HL-60 (cell line): ENCODE measurements around the gene PRDM12.
A peak's percentile ranks its signal among the peaks of the same experiment; 100 is the strongest.

Experiments used
- DNase-seq, 2 experiments: peaks; one replicate each; pipeline ENCODE4 v3.0.0-alpha.2; 2010 to 2020; ENCODE audit warnings: low read depth in 1 of 2, low spot score in 1 of 2
- H3K27ac ChIP-seq: fragments of 250-450 bp; sonication (Bioruptor Pico); replicated peaks from 2 replicates; pipeline ENCODE4 v1.5.1; 2020; ENCODE audit warnings: mild to moderate bottlenecking, moderate library complexity
- H3K27me3 ChIP-seq: fragments of 250-450 bp; sonication (Bioruptor Pico); 2 replicates; pipeline ENCODE4 v1.5.1; 2021; ENCODE audit warnings: mild to moderate bottlenecking, moderate library complexity; ENCODE audit not compliant: insufficient read depth, poor library complexity, severe bottlenecking
- H3K4me3 ChIP-seq: replicated peaks from 2 replicates; pipeline ENCODE4 v1.5.1; 2011; ENCODE audit warnings: mild to moderate bottlenecking, control low read depth, low read length; ENCODE audit not compliant: insufficient read depth
- CTCF ChIP-seq: IDR thresholded peaks from one replicate; pipeline ENCODE4 v1.5.1; 2011; ENCODE audit warnings: low read length, control low read depth, inconsistent platforms; ENCODE audit not compliant: insufficient read depth
- GABPA ChIP-seq: IDR thresholded peaks from 2 replicates; pipeline ENCODE4 v1.6.1; 2012; ENCODE audit warnings: low read depth
- POLR2AphosphoS5 ChIP-seq: IDR thresholded peaks from 2 replicates; pipeline ENCODE4 v1.6.1; 2012; ENCODE audit warnings: low read depth
- REST ChIP-seq: IDR thresholded peaks from 2 replicates; pipeline ENCODE4 v1.6.1; 2012; ENCODE audit warnings: low read depth; ENCODE audit not compliant: insufficient replicate concordance
- SPI1 ChIP-seq: IDR thresholded peaks from 2 replicates; pipeline ENCODE4 v1.6.1; 2012; ENCODE audit warnings: low read depth, mild to moderate bottlenecking, borderline replicate concordance

PRDM12 gene

GRCh38 chr9:130714586-130715110 is 50.3 kb downstream of the PRDM12 start:
- Histone ChIP-seq H3K27me3 (no peaks in the 10 kb centered on the region), H3K4me3 (peak overlapping the region; percentile 95), H3K27ac (no peak overlapping the region)
- no peak for TF ChIP-seq REST
- no peak for TF ChIP-seq GABPA
- no peak for TF ChIP-seq SPI1
- DNase-seq: no peak

GRCh38 chr9:130715270-130715669 is 50.9 kb downstream of the PRDM12 start:
- DNase-seq: no peak
- TF ChIP-seq SPI1: no peak
- no peak for TF ChIP-seq REST
- no peak for TF ChIP-seq GABPA
- no peak for TF ChIP-seq POLR2AphosphoS5
- no peak for TF ChIP-seq CTCF
- Histone ChIP-seq H3K27me3 (no peaks in the 10 kb centered on the region), H3K27ac (no peak overlapping the region), H3K4me3 (peak overlapping the region; percentile 95)

- TF ChIP-seq POLR2AphosphoS5: no peak
- TF ChIP-seq REST: no peak
- no peak for TF ChIP-seq SPI1
- no peak for TF ChIP-seq GABPA
- TF ChIP-seq CTCF: no peak
- Histone ChIP-seq H3K4me3 (no peak overlapping the region), H3K27me3 (no peaks in the 10 kb centered on the region), H3K27ac (no peak overlapping the region)
- no peak for DNase-seq
These were observed 54.2 kb downstream of the PRDM12 start for GRCh38 chr9:130718562-130718961.

GRCh38 chr9:130720762-130721161 is 56.4 kb downstream of the PRDM12 start:
- DNase-seq: no peak
- Histone ChIP-seq H3K27ac (no peak overlapping the region), H3K27me3 (no peaks in the 10 kb centered on the region), H3K4me3 (no peak overlapping the region)
- TF ChIP-seq REST (no peak), SPI1 (no peak), POLR2AphosphoS5 (no peak), GABPA (no peak), CTCF (no peak)
